GM12873 (cell line): ENCODE data around the gene PLAC1.

ENCODE experiments used
- CTCF ChIP-seq: IDR thresholded peaks from 2 replicates; pipeline ENCODE4 v1.5.1; 2012; ENCODE audit warnings: low read depth, mild to moderate bottlenecking, moderate library complexity, low read length, control low read depth; ENCODE audit not compliant: insufficient read depth; ENCODE audit errors: missing control alignments

Gene PLAC1

GRCh38 chrX:134658760-134659023 lies 421 bp upstream of the PLAC1 start:
- TF ChIP-seq CTCF = no peak

- no peak for TF ChIP-seq CTCF
Observed at GRCh38 chrX:134654398-134655012, 3.8 kb downstream of the PLAC1 start.

- TF ChIP-seq CTCF = no peak
Observed at GRCh38 chrX:134653835-134654234, 4.4 kb downstream of the PLAC1 start.

- TF ChIP-seq CTCF = no peak
Observed at GRCh38 chrX:134650701-134651100, 7.6 kb downstream of the PLAC1 start.

- no peak for TF ChIP-seq CTCF
Observed at GRCh38 chrX:134649770-134650169, 8.5 kb downstream of the PLAC1 start.

GRCh38 chrX:134647477-134647877 lies 10.8 kb downstream of the PLAC1 start:
- no peak for TF ChIP-seq CTCF

- no peak for TF ChIP-seq CTCF
Observed at GRCh38 chrX:134646691-134647090, 11.6 kb downstream of the PLAC1 start.
